MCF 10A (cell line): ENCODE results near the gene RAP1GDS1. TPM values are rescaled to one million over a fixed set of nuclear protein-coding genes. Genes with fewer than 3 reads are reported as not detected.

Experiments
- BruUV-seq: library from RNA; stranded (reverse); fragments of 400-500 nt; replicated peaks from 2 replicates; lab custom pipeline; 2021; lab: Mats Ljungman, UMichigan
- CTCF ChIA-PET: fragments of 300-600 bp; sonication (Branson Sonifier 250); formaldehyde crosslinking; extraction: SDS; loops from one replicate; lab custom pipeline; 2021; ENCODE audit warnings: antibody characterized with exemption, inconsistent platforms; lab: Yijun Ruan, JAX
- POLR2A ChIA-PET: fragments of 300-600, 350-650 bp; sonication (Branson Sonifier 250); formaldehyde crosslinking; extraction: SDS; loops from one replicate; lab custom pipeline; 2020; ENCODE audit warnings: antibody characterized with exemption, inconsistent platforms; lab: Yijun Ruan, JAX
- DNase-seq: peaks from one replicate; pipeline ENCODE4 v3.0.0-alpha.2; 2018; ENCODE audit not compliant: unreplicated experiment
- H3K27ac Mint-ChIP-seq: one replicate; pipeline ENCODE4 v1.8.0; 2022; ENCODE audit warnings: mild to moderate bottlenecking, low read depth, mixed read lengths; ENCODE audit not compliant: unreplicated experiment
- H3K27me3 Mint-ChIP-seq: one replicate; pipeline ENCODE4 v1.8.0; 2022; ENCODE audit warnings: mixed read lengths; ENCODE audit not compliant: insufficient read depth, unreplicated experiment
- H3K36me3 Mint-ChIP-seq: one replicate; pipeline ENCODE4 v1.8.0; 2022; ENCODE audit warnings: mild to moderate bottlenecking, moderate library complexity, mixed read lengths; ENCODE audit not compliant: insufficient read depth, unreplicated experiment
- H3K4me1 Mint-ChIP-seq: one replicate; pipeline ENCODE4 v1.8.0; 2022; ENCODE audit warnings: mixed read lengths; ENCODE audit not compliant: insufficient read depth, unreplicated experiment
- H3K4me3 Mint-ChIP-seq: one replicate; pipeline ENCODE4 v1.8.0; 2022; ENCODE audit warnings: mild to moderate bottlenecking, moderate library complexity, mixed read lengths; ENCODE audit not compliant: unreplicated experiment
- H3K9me3 Mint-ChIP-seq: one replicate; pipeline ENCODE4 v1.8.0; 2022; ENCODE audit warnings: mixed read lengths; ENCODE audit not compliant: unreplicated experiment
- intact Hi-C: fragments of 100-400 bp; cut with micrococcal nuclease; formaldehyde crosslinking; loops from 2 replicates; pipeline ENCODE4 v1.14.1; 2022
- total RNA-seq: library from RNA; stranded (reverse); gene quantifications from 2 replicates; pipeline ENCODE4 v1.2.3, GENCODE V29; 2022
- TF ChIP-seq, protein P1 (sequence below): fragments of 200-600 bp; IDR thresholded peaks from one replicate; pipeline ENCODE4 v1.8.0; 2022; ENCODE audit warnings: antibody characterized with exemption, mild to moderate bottlenecking; ENCODE audit not compliant: unreplicated experiment

RAP1GDS1 gene
- total RNA-seq, 1 experiment from 2014 or later: 68.9 TPM

DNA sequence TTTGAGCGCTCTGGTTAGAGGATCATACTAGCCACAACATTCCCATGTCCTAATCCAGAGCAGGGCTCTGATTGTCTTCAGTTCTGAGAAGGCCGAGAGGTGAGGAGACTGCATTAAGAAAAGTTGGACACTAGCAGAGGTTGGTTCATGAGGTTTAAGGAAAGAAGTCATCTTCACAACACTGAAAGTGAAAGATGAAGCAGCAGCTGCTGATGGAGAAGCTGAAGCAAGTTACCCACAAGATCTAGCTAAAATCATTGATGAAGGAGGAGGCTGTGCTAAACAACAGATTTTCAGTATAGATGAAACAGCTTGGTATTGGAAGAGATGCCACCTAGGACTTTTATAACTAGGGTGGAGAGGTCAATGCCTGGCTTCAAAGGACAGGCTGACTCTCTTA is 36.8 kb downstream of the RAP1GDS1 start:
- DNase-seq: no peak
- no peak overlapping the region for H3K27ac Mint-ChIP-seq
- peaks cover 30% of the 10 kb centered on the region for H3K36me3 Mint-ChIP-seq
- POLR2A ChIA-PET: no interaction called here
- CTCF ChIA-PET: interaction anchor here (0.7 to 0.9 kb wide), 2 partner anchors 14 to 814 kb away, joined by 3 read pairs; no protein-coding TSS in a partner anchor
- H3K27me3 Mint-ChIP-seq: no peaks in the 10 kb centered on the region
- TF ChIP-seq, protein P1, sequence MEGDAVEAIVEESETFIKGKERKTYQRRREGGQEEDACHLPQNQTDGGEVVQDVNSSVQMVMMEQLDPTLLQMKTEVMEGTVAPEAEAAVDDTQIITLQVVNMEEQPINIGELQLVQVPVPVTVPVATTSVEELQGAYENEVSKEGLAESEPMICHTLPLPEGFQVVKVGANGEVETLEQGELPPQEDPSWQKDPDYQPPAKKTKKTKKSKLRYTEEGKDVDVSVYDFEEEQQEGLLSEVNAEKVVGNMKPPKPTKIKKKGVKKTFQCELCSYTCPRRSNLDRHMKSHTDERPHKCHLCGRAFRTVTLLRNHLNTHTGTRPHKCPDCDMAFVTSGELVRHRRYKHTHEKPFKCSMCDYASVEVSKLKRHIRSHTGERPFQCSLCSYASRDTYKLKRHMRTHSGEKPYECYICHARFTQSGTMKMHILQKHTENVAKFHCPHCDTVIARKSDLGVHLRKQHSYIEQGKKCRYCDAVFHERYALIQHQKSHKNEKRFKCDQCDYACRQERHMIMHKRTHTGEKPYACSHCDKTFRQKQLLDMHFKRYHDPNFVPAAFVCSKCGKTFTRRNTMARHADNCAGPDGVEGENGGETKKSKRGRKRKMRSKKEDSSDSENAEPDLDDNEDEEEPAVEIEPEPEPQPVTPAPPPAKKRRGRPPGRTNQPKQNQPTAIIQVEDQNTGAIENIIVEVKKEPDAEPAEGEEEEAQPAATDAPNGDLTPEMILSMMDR: no peak
- H3K4me3 Mint-ChIP-seq: no peak overlapping the region
- BruUV-seq: no TSS peak
- intact Hi-C loops: no loop called here
- H3K9me3 Mint-ChIP-seq: no peaks in the 10 kb centered on the region
- no peaks in the 10 kb centered on the region for H3K4me1 Mint-ChIP-seq

DNA sequence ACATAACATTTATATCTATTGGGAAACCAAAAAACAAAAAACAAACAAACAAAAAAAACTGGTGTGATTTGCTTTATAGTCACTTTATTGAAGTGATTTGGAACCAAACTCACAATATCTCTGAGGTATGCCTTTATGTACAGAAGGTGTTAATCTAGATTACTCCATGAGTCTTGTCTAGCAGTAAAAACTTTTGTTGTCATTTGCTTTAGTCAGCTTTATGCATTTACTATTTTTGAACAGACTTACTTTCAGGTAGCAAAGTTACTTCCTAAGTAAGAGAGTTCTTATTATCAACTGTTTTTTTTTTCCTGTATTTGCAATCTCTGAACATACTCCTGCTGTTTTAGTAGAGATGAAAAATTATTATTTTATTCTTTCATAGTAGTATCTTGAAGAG is 39.5 kb downstream of the RAP1GDS1 start:
- no peaks in the 10 kb centered on the region for H3K4me1 Mint-ChIP-seq
- intact Hi-C loops: no loop called here
- POLR2A ChIA-PET: no interaction called here
- no peak overlapping the region for H3K4me3 Mint-ChIP-seq
- no peaks in the 10 kb centered on the region for H3K27me3 Mint-ChIP-seq
- H3K9me3 Mint-ChIP-seq: peaks cover 13% of the 10 kb centered on the region
- no peak overlapping the region for H3K27ac Mint-ChIP-seq
- no peak for DNase-seq
- BruUV-seq: no TSS peak
- CTCF ChIA-PET: no interaction called here
- peaks cover 27% of the 10 kb centered on the region for H3K36me3 Mint-ChIP-seq
- TF ChIP-seq, protein P1: no peak

DNA sequence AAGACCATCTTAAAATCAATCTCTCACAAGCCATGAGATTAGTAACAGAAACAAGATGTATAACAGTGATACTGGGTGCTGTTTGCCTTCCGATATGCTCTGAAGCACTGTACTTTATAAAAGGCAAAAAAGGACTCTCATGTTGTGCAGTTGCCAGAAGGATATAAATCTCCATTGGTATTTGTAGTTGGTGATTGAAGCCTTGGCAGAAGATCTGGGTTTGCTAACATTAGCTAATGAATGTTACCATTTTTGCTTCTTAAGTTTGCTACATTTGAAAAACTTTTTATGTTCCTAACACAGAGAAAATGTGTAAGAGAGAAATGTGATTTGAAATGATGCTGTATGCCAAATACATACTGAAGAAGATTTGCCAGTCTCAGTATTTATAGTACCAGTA is 44.4 kb downstream of the RAP1GDS1 start:
- no TSS peak for BruUV-seq
- no peaks in the 10 kb centered on the region for H3K27me3 Mint-ChIP-seq
- DNase-seq: no peak
- H3K36me3 Mint-ChIP-seq: peaks cover 7% of the 10 kb centered on the region
- peaks cover 13% of the 10 kb centered on the region for H3K9me3 Mint-ChIP-seq
- POLR2A ChIA-PET: interaction anchor here (1.7 kb wide), 1 partner anchor 13 kb away, joined by 4 read pairs; no protein-coding TSS in a partner anchor
- TF ChIP-seq, protein P1: no peak
- intact Hi-C loops: no loop called here
- H3K4me3 Mint-ChIP-seq: no peak overlapping the region
- CTCF ChIA-PET: no interaction called here
- H3K27ac Mint-ChIP-seq: no peak overlapping the region
- H3K4me1 Mint-ChIP-seq: no peaks in the 10 kb centered on the region

DNA sequence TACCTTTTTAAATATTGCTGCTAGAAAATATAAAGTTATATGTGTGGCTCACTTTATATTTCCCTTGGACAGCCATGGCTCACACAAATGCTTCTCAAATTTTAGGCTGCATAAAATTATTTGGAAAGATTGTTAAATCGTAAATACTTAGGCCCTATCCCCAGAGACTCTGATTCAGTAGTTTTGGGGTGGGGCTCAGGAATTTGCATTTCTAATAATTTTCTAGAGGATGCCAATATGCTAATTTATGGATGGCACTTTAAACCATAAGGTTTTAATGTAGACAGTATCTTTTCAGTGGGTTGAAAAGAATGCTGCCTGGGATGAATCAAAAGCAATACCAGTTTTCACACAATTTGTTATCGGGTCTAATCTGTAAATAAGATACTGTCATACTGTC is 49.7 kb downstream of the RAP1GDS1 start:
- Mint-ChIP-seq H3K36me3 (no peaks in the 10 kb centered on the region), H3K4me1 (no peaks in the 10 kb centered on the region), H3K27me3 (no peaks in the 10 kb centered on the region), H3K4me3 (no peak overlapping the region), H3K27ac (no peak overlapping the region), H3K9me3 (no peaks in the 10 kb centered on the region)
- no peak for DNase-seq
- POLR2A ChIA-PET: no interaction called here
- TF ChIP-seq, protein P1: no peak
- BruUV-seq: no TSS peak
- intact Hi-C loops: no loop called here
- CTCF ChIA-PET: no interaction called here
